SK-MEL-5 (cell line): ENCODE measurements around the gene TMEM86B. TPM values are rescaled to one million over a fixed set of nuclear protein-coding genes. Genes with fewer than 3 reads are reported as not detected.
"Not testable (repeated sequence)": the region's sequence is repeated elsewhere in the genome, so short reads cannot be mapped to it uniquely, and the experiment has no call there.

Experiments
- DNase-seq: peaks from one replicate; pipeline ENCODE4 v3.0.0-alpha.2; 2016; ENCODE audit warnings: low read depth, low spot score
- in situ Hi-C: cut with HindIII; loops from 2 replicates; pipeline ENCODE4 v1.10.0; 2016; ENCODE audit warnings: low sequenced_read_pairs, high pct_unique_total_duplicates, low pct_unique_long_range_greater_than_20kb
- small RNA-seq, 2 experiments: library from RNA; depleted of rRNA; stranded (forward); fragments of <200 nt; gene quantifications; one replicate each; pipeline ENCODE3, GENCODE V24; 2014
- total RNA-seq: library from RNA; depleted of rRNA; stranded (reverse); fragments of >200 nt; shearing (Covaris generic); gene quantifications from 2 replicates; pipeline ENCODE4 v1.2.3, GENCODE V29; 2014; rRNA removed

TMEM86B gene
- total RNA-seq, 1 experiment from 2014 or later, result 0.55 TPM

GRCh38 chr19:55206664-55207500 lies 21.7 kb downstream of the TMEM86B start:
- peak; percentile 85 for DNase-seq
- in situ Hi-C loops, result no loop called here

GRCh38 chr19:55202199-55202598 lies 26.4 kb downstream of the TMEM86B start:
- DNase-seq, result peak; percentile 27
- in situ Hi-C loops, result not testable (repeated sequence)

GRCh38 chr19:55199620-55200204 lies 28.9 kb downstream of the TMEM86B start:
- DNase-seq, result no peak
- in situ Hi-C loops, result no loop called here

- in situ Hi-C loops, result no loop called here
- DNase-seq, result no peak
Measured at GRCh38 chr19:55198651-55199050, 29.9 kb downstream of the TMEM86B start.

- peak; percentile 48 for DNase-seq
- in situ Hi-C loops, result no loop called here
Measured at GRCh38 chr19:55197528-55197927, 31.0 kb downstream of the TMEM86B start.

GRCh38 chr19:55196803-55197202 lies 31.8 kb downstream of the TMEM86B start:
- peak; percentile 42 for DNase-seq
- in situ Hi-C loops, result no loop called here

GRCh38 chr19:55193481-55193880 lies 35.1 kb downstream of the TMEM86B start:
- in situ Hi-C loops, result no loop called here
- DNase-seq, result no peak

GRCh38 chr19:55189403-55189835 lies 39.1 kb downstream of the TMEM86B start:
- in situ Hi-C loops, result no loop called here
- DNase-seq, result peak; percentile 99

GRCh38 chr19:55188625-55189024 lies 39.9 kb downstream of the TMEM86B start:
- DNase-seq, result peak; percentile 54
- in situ Hi-C loops, result no loop called here

GRCh38 chr19:55186080-55186479 lies 42.5 kb downstream of the TMEM86B start:
- in situ Hi-C loops, result no loop called here
- no peak for DNase-seq

GRCh38 chr19:55181740-55182139 lies 46.8 kb downstream of the TMEM86B start:
- in situ Hi-C loops, result no loop called here
- DNase-seq, result no peak

- in situ Hi-C loops, result no loop called here
- no peak for DNase-seq
Measured at GRCh38 chr19:55179606-55180484, 48.7 kb downstream of the TMEM86B start, which contains the start of gene SYT5. Gene SYT5, minus strand, starts transcription at chr19:55180289. Its CDS starts 1,248 bp downstream, at chr19:55179041.

GRCh38 chr19:55178781-55179599 lies 49.6 kb downstream of the TMEM86B start:
- peak; percentile 78 for DNase-seq
- in situ Hi-C loops, result no loop called here

Small RNA genes lying within 50 kb of the gene (small RNA-seq; reads per million reads assigned to genes)
- 0 reads per million in 2 experiments for gene MIR6802
- gene MIR6803, result 0 reads per million in 2 experiments
- gene MIR6804, result 0 reads per million in 2 experiments

Other genes starting within 250 kb of the TMEM86B start
- gene GP6, start 190.5 kb downstream of the TMEM86B start, total RNA-seq, result not detected in 2 replicates
- 18.1 and 20.7 TPM in 2 replicates for gene RDH13, start 165.6 kb downstream of the TMEM86B start, total RNA-seq
- gene EPS8L1, start 152.9 kb downstream of the TMEM86B start, total RNA-seq, result 8.1 and 8.7 TPM in 2 replicates
- gene PPP1R12C, start 111.1 kb downstream of the TMEM86B start, total RNA-seq, result 30.0 and 35.1 TPM in 2 replicates
- 53.1 and 53.4 TPM in 2 replicates for gene TNNT1, start 79.6 kb downstream of the TMEM86B start, total RNA-seq
- 1.6 and 2.3 TPM in 2 replicates for gene TNNI3, start 71.0 kb downstream of the TMEM86B start, total RNA-seq
- 2.8 and 3.2 TPM in 2 replicates for gene DNAAF3, start 62.1 kb downstream of the TMEM86B start, total RNA-seq
- 0.37 and 1.1 TPM in 2 replicates for gene SYT5, start 48.5 kb downstream of the TMEM86B start, total RNA-seq
- gene PTPRH, start 19.3 kb downstream of the TMEM86B start, total RNA-seq, result 29.8 and 38.1 TPM in 2 replicates
- 33.7 and 44.3 TPM in 2 replicates for gene PPP6R1, start 30.3 kb upstream of the TMEM86B start, total RNA-seq
- gene HSPBP1, start 51.3 kb upstream of the TMEM86B start, total RNA-seq, result 33.7 and 39.7 TPM in 2 replicates
- 3.3 and 3.5 TPM in 2 replicates for gene BRSK1, start 55.2 kb upstream of the TMEM86B start, total RNA-seq
- gene TMEM150B, start 96.6 kb upstream of the TMEM86B start, total RNA-seq, result not detected in 2 replicates
- gene KMT5C, start 111.1 kb upstream of the TMEM86B start, total RNA-seq, result 5.2 and 7.5 TPM in 2 replicates
- gene COX6B2, start 126.0 kb upstream of the TMEM86B start, total RNA-seq, result 0.16 and 0.42 TPM in 2 replicates
- gene GARIN5B, start 134.5 kb upstream of the TMEM86B start, total RNA-seq, result not detected in 2 replicates
- not detected in 2 replicates for gene IL11, start 141.7 kb upstream of the TMEM86B start, total RNA-seq
- gene TMEM190, start 148.1 kb upstream of the TMEM86B start, total RNA-seq, result not detected in 2 replicates
- 0.51 TPM in 1 of 2 replicates, not detected in the other for gene TMEM238, start 155.5 kb upstream of the TMEM86B start, total RNA-seq
- 394 and 461 TPM in 2 replicates for gene RPL28, start 157.2 kb upstream of the TMEM86B start, total RNA-seq
- gene UBE2S, start 179.0 kb upstream of the TMEM86B start, total RNA-seq, result 269 and 276 TPM in 2 replicates
- gene SHISA7, start 214.5 kb upstream of the TMEM86B start, total RNA-seq, result not detected in 2 replicates
- gene ISOC2, start 232.9 kb upstream of the TMEM86B start, total RNA-seq, result 79.2 and 90.6 TPM in 2 replicates
- not detected in 2 replicates for gene C19orf85, start 236.0 kb upstream of the TMEM86B start, total RNA-seq
- gene ZNF628, start 247.9 kb upstream of the TMEM86B start, total RNA-seq, result 0.71 and 3.1 TPM in 2 replicates